ENCODE measurements around the gene ARMC2. TPM values are rescaled to one million over a fixed set of nuclear protein-coding genes. Genes with fewer than 3 reads are reported as not detected.
A peak's percentile ranks its signal among the peaks of the same experiment; 100 is the strongest.

Gene ARMC2
- polyA plus RNA-seq, 2 of the 4 experiments (the other 2 are of a cell fraction) = 2.1 to 4.9 TPM

DNA sequence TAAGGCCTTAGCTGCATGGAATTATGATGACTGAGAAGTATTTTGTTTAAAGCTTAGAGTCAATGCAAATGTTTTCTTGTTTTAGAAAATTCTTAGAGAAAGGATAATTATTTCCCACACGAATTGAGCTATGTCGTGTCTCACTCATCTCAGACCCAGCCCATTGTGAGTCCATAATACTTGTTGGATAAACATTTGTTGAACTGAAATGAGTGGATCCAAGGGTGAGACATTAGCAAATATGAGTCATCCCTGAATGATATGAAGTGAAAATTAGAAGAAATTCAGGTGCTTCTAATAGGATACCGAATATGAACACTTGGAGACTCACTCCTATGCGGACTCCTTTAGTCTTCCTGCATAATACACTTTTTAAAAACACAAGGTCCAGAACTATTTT, 41.6 kb upstream of the ARMC2 start:
- Histone ChIP-seq H3K4me3 (no peak overlapping the region), H3K9me3 (no peaks in the 10 kb centered on the region), H3K4me1 (no peaks in the 10 kb centered on the region), H3K4me2 (no peak overlapping the region), H3K27ac (no peak overlapping the region)
- DNase-seq (ENCODE audit: low read depth in 1 of 2, low spot score in 1 of 2) (no peak), ATAC-seq (no peak), FAIRE-seq (no peak)
- TF ChIP-seq FOSL2 (IDR thresholded peaks at IDR 0.05) (no peak), FOSL2 (CRISPR knock-in tag; IDR thresholded peaks at IDR 0.05) (peak; percentile 18; the same call in 1 of the 2 replicates), REST (IDR thresholded peaks at IDR 0.05) (no peak)
- ChIA-PET CTCF (interaction anchor here (0.7 to 1.4 kb wide), 2 partner anchors 18 to 238 kb away, joined by 3 read pairs; no protein-coding TSS in a partner anchor), POLR2A (no interaction called here)
- 68% methylated on average over 4 of the region's 4 CpGs for WGBS (ENCODE audit: missing lambda C conversion rate)

GRCh38 chr6:108807928-108808327, 40.3 kb upstream of the ARMC2 start:
- Histone ChIP-seq H3K4me1 (no peaks in the 10 kb centered on the region), H3K4me2 (no peak overlapping the region), H3K27ac (no peak overlapping the region), H3K4me3 (no peak overlapping the region), H3K9me3 (no peaks in the 10 kb centered on the region)
- TF ChIP-seq ESRRA (IDR thresholded peaks at IDR 0.05; ENCODE audit: borderline replicate concordance, low read length) (no peak), MAFK (IDR thresholded peaks at IDR 0.05; ENCODE audit: partially characterized antibody) (peak; percentile 86)
- WGBS (ENCODE audit: missing lambda C conversion rate) = 50% methylated on average over 3 of the region's 3 CpGs
- no peak for FAIRE-seq
- ATAC-seq = no peak
- ChIA-PET POLR2A (no interaction called here), CTCF (no interaction called here)
- DNase-seq (ENCODE audit: low read depth in 1 of 2, low spot score in 1 of 2) = no peak

DNA sequence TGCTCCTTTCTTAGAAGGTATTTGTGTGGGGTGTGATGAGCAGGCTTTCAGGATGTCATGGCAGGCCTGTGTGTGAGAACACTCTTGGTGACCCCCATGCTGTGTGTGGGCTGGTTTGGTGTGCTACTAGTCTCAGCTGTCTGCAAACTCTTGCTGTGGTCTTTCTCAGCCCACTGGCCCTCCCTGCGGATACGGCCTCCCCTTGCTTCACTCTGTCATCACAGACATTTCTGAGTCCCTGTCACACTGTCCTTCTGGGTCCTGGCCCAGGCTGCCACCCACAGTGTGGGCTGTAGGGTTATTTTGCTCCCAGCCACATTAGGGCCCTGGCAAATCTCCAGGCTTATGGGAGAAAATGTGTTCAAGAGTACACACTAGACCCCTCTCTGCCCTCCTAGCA, 39.0 kb upstream of the ARMC2 start:
- H3K4me1 ChIP-seq = no peaks in the 10 kb centered on the region
- no peak overlapping the region for H3K4me3 ChIP-seq
- ChIA-PET CTCF (no interaction called here), POLR2A (no interaction called here)
- no peak overlapping the region for H3K4me2 ChIP-seq
- no peak overlapping the region for H3K27ac ChIP-seq
- ATAC-seq (no peak), FAIRE-seq (no peak), DNase-seq (ENCODE audit: low read depth in 1 of 2, low spot score in 1 of 2) (no peak)
- TF ChIP-seq ZSCAN20 (CRISPR knock-in tag; IDR thresholded peaks at IDR 0.05) (no peak), HEYL (CRISPR knock-in tag; IDR thresholded peaks at IDR 0.05) (no peak), EHMT2 (IDR thresholded peaks at IDR 0.05; ENCODE audit: low read depth) (no peak), NPAS2 (CRISPR knock-in tag; IDR thresholded peaks at IDR 0.05; ENCODE audit: borderline replicate concordance) (no peak), RCOR1 (IDR thresholded peaks at IDR 0.05; ENCODE audit: low read depth, low read length) (no peak), MAZ (IDR thresholded peaks at IDR 0.05; ENCODE audit: borderline replicate concordance, low read depth, low read length) (no peak), HOXB13 (CRISPR knock-in tag; IDR thresholded peaks at IDR 0.05; ENCODE audit: low read depth) (no peak), GATA3 (IDR thresholded peaks at IDR 0.05; ENCODE audit: borderline replicate concordance) (no peak), REST (IDR thresholded peaks at IDR 0.05) (no peak), POLR2A (IDR thresholded peaks at IDR 0.05; ENCODE audit: low read length) (no peak), RAD21 (conservative IDR thresholded peaks at IDR 0.05 in 1 of 2, IDR thresholded peaks at IDR 0.05 in 1 of 2) (no peak)
- no peaks in the 10 kb centered on the region for H3K9me3 ChIP-seq
- WGBS (ENCODE audit: missing lambda C conversion rate) = no CpG with 5 or more reads among the region's 2 CpGs
